ENCODE measurements around the gene MMP14.

Gene MMP14

GRCh38 chr14:22884076-22884737 is 47.8 kb downstream of the MMP14 start:
- DNase-seq (ENCODE audit: low read depth, low spot score), result no peak

GRCh38 chr14:22884738-22885523 is 48.5 kb downstream of the MMP14 start:
- DNase-seq (ENCODE audit: low read depth, low spot score), result no peak

GRCh38 chr14:22885975-22886374 is 49.6 kb downstream of the MMP14 start:
- no peak for DNase-seq (ENCODE audit: low read depth, low spot score)

- peak; percentile 90 for DNase-seq (ENCODE audit: low read depth, low spot score)
Measured at GRCh38 chr14:22886500-22887259, 50.3 kb downstream of the MMP14 start.

GRCh38 chr14:22887260-22887989 is 51.0 kb downstream of the MMP14 start:
- DNase-seq (ENCODE audit: low read depth, low spot score), result peak; percentile 87

- DNase-seq (ENCODE audit: low read depth, low spot score), result no peak
Measured at GRCh38 chr14:22887990-22888378, 51.6 kb downstream of the MMP14 start.

GRCh38 chr14:22888662-22889061 is 52.3 kb downstream of the MMP14 start:
- no peak for DNase-seq (ENCODE audit: low read depth, low spot score)

GRCh38 chr14:22890416-22890815 is 54.0 kb downstream of the MMP14 start:
- no peak for DNase-seq (ENCODE audit: low read depth, low spot score)

GRCh38 chr14:22892488-22892887 is 56.1 kb downstream of the MMP14 start:
- DNase-seq (ENCODE audit: low read depth, low spot score), result no peak

- DNase-seq (ENCODE audit: low read depth, low spot score), result no peak
Measured at GRCh38 chr14:22893706-22894105, 57.3 kb downstream of the MMP14 start.

- DNase-seq (ENCODE audit: low read depth, low spot score), result no peak
Measured at GRCh38 chr14:22895402-22895801, 59.0 kb downstream of the MMP14 start.

- no peak for DNase-seq (ENCODE audit: low read depth, low spot score)
Measured at GRCh38 chr14:22896356-22896755, 60.0 kb downstream of the MMP14 start.

GRCh38 chr14:22896760-22897159 is 60.4 kb downstream of the MMP14 start:
- no peak for DNase-seq (ENCODE audit: low read depth, low spot score)

- no peak for DNase-seq (ENCODE audit: low read depth, low spot score)
Measured at GRCh38 chr14:22897357-22897756, 61.0 kb downstream of the MMP14 start.

Measured in ELF-1 (cell line).